GM18517 (cell line): ENCODE data around the gene RNASE9.
"Not testable (repeated sequence)": the region's sequence is repeated elsewhere in the genome, so short reads cannot be mapped to it uniquely, and the experiment has no call there.

Experiments
- ATAC-seq: cut with Tn5 transposase; IDR thresholded peaks from one replicate; pipeline ENCODE4 v1.9.1; 2021; ENCODE audit warnings: mild to moderate bottlenecking, moderate library complexity; ENCODE audit not compliant: unreplicated experiment

RNASE9 gene

GRCh38 chr14:20560961-20561360, at the start of gene RNASE9:
Gene RNASE9, minus strand, starts transcription at chr14:20561047.
- ATAC-seq = no peak

- peak; percentile 26 for ATAC-seq
Observed at GRCh38 chr14:20610002-20610765, 49.3 kb upstream of the RNASE9 start.

GRCh38 chr14:20609215-20610001, 48.6 kb upstream of the RNASE9 start:
- ATAC-seq = no peak

GRCh38 chr14:20608383-20609110, 47.7 kb upstream of the RNASE9 start:
- no peak for ATAC-seq

- no peak for ATAC-seq
Observed at GRCh38 chr14:20607617-20608016, 46.8 kb upstream of the RNASE9 start.

- ATAC-seq = no peak
Observed at GRCh38 chr14:20606902-20607242, 46.0 kb upstream of the RNASE9 start.

GRCh38 chr14:20606190-20606901, 45.5 kb upstream of the RNASE9 start:
- no peak for ATAC-seq

- no peak for ATAC-seq
Observed at GRCh38 chr14:20603813-20604690, 43.2 kb upstream of the RNASE9 start.

- ATAC-seq = no peak
Observed at GRCh38 chr14:20602583-20602982, 41.7 kb upstream of the RNASE9 start.

GRCh38 chr14:20601522-20601921, 40.7 kb upstream of the RNASE9 start:
- ATAC-seq = no peak

- no peak for ATAC-seq
Observed at GRCh38 chr14:20597108-20597507, 36.3 kb upstream of the RNASE9 start.

- not testable (repeated sequence) for ATAC-seq
Observed at GRCh38 chr14:20595726-20596125, 34.9 kb upstream of the RNASE9 start.

GRCh38 chr14:20592574-20592973, 31.7 kb upstream of the RNASE9 start:
- no peak for ATAC-seq

GRCh38 chr14:20591235-20591634, 30.4 kb upstream of the RNASE9 start, which contains the start of gene RNASE12:
Gene RNASE12, minus strand, starts transcription at chr14:20591376. Its CDS starts 653 bp downstream, at chr14:20590723.
- no peak for ATAC-seq

GRCh38 chr14:20587489-20588154, 26.8 kb upstream of the RNASE9 start, which contains the start of gene RNASE11:
Gene RNASE11, minus strand, starts transcription at chr14:20588001.
- ATAC-seq = no peak

- no peak for ATAC-seq
Observed at GRCh38 chr14:20583908-20584307, 23.1 kb upstream of the RNASE9 start.

- ATAC-seq = no peak
Observed at GRCh38 chr14:20583142-20583541, 22.3 kb upstream of the RNASE9 start.

- no peak for ATAC-seq
Observed at GRCh38 chr14:20580242-20580641, 19.4 kb upstream of the RNASE9 start.

- no peak for ATAC-seq
Observed at GRCh38 chr14:20578784-20579502, 18.1 kb upstream of the RNASE9 start.
